ENCODE data around the gene PRAMEF11.

- TF ChIP-seq, protein P1, sequence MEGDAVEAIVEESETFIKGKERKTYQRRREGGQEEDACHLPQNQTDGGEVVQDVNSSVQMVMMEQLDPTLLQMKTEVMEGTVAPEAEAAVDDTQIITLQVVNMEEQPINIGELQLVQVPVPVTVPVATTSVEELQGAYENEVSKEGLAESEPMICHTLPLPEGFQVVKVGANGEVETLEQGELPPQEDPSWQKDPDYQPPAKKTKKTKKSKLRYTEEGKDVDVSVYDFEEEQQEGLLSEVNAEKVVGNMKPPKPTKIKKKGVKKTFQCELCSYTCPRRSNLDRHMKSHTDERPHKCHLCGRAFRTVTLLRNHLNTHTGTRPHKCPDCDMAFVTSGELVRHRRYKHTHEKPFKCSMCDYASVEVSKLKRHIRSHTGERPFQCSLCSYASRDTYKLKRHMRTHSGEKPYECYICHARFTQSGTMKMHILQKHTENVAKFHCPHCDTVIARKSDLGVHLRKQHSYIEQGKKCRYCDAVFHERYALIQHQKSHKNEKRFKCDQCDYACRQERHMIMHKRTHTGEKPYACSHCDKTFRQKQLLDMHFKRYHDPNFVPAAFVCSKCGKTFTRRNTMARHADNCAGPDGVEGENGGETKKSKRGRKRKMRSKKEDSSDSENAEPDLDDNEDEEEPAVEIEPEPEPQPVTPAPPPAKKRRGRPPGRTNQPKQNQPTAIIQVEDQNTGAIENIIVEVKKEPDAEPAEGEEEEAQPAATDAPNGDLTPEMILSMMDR (IDR thresholded peaks at IDR 0.05 in 2 of 3, conservative IDR thresholded peaks at IDR 0.05 in 1 of 3; ENCODE audit: control insufficient read depth in 2 of 3, extremely low read depth in 1 of 3, insufficient read depth in 1 of 3, low read depth in 3 of 3, low read length in 3 of 3) = no peak
- TF ChIP-seq KDM1A (IDR thresholded peaks at IDR 0.05; ENCODE audit: borderline replicate concordance) = no peak
- no peak for TF ChIP-seq NRF1 (conservative IDR thresholded peaks at IDR 0.05; ENCODE audit: low read depth, low read length)
- TF ChIP-seq POLR2A (IDR thresholded peaks at IDR 0.05; ENCODE audit: low read depth, low read length) = no peak
Measured at GRCh38 chr1:12851779-12852178, 20.6 kb upstream of the PRAMEF11 start.

Measured in GM12878 (cell line).